ENCODE data around the gene MLF2. TPM values are rescaled to one million over a fixed set of nuclear protein-coding genes. Genes with fewer than 3 reads are reported as not detected.

Gene MLF2
- total and polyA plus RNA-seq, 10 of the 15 experiments (the other 5 are each of a cell fraction or from before 2014, with no cell fraction given), result 13.5 to 222 (median 130) TPM

DNA sequence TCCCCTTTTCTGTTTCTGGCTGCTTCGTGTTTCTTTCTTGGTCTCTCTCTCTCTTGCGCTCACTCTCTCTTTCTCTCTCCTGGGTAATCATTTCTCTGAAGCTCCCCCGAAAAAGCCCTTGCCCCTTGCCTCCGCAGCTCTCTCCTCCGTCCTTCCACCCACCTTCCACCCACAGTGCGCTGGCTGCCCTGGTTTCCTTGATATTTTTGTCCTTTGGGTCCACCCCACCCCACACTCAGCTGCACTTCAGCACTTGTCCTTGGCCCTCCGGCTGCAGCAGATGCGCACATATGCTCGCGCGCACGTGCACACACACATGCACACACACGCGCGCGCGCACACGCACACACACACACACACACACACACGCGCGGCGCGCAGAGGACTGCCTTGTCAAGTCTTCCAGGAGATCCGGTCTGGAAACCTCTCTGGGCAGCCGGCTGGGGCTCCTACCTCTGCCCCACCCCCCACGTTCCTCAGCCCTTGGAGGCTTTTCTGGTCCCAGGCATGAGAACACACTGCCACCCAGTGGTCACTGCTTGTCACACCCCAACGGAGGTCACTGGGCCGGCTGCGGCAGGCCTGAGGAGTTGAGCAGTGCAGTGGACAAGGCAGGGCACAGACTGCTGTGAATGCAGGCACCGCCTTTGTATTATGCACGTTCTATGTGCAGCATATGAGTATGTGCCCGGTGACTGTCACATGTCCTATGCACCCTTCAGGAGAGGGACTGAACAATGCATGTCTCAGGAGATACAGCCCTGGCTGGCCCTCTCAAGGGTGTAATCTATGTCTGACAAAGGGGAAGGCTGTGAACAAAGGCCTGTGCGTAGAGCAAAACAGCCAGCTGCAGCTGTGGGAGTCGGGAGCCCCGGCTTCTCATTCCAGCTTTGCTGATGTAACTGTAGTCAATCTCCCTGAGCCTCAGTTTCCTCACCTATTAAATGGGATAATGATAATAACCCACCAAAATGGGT lies 25.9 kb upstream of the MLF2 start (continued):
- TF ChIP-seq, protein P1, sequence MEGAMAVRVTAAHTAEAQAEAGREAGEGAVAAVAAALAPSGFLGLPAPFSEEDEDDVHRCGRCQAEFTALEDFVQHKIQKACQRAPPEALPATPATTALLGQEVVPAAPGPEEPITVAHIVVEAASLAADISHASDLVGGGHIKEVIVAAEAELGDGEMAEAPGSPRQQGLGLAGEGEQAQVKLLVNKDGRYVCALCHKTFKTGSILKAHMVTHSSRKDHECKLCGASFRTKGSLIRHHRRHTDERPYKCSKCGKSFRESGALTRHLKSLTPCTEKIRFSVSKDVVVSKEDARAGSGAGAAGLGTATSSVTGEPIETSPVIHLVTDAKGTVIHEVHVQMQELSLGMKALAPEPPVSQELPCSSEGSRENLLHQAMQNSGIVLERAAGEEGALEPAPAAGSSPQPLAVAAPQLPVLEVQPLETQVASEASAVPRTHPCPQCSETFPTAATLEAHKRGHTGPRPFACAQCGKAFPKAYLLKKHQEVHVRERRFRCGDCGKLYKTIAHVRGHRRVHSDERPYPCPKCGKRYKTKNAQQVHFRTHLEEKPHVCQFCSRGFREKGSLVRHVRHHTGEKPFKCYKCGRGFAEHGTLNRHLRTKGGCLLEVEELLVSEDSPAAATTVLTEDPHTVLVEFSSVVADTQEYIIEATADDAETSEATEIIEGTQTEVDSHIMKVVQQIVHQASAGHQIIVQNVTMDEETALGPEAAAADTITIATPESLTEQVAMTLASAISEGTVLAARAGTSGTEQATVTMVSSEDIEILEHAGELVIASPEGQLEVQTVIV (IDR thresholded peaks at IDR 0.05; ENCODE audit: borderline replicate concordance, partially characterized antibody), result no peak
- TF ChIP-seq CBFB (IDR thresholded peaks at IDR 0.05; ENCODE audit: low read depth), result no peak
- TF ChIP-seq ZNF384 (IDR thresholded peaks at IDR 0.05; ENCODE audit: borderline replicate concordance, low read depth, low read length), result no peak
- no peak for TF ChIP-seq SPI1 (IDR thresholded peaks at IDR 0.05; ENCODE audit: borderline replicate concordance, insufficient read depth, low read depth, low read length)
- no peak for TF ChIP-seq SIX5 (IDR thresholded peaks at IDR 0.05; ENCODE audit: low read depth, low read length, severe bottlenecking)
- TF ChIP-seq, protein P2, sequence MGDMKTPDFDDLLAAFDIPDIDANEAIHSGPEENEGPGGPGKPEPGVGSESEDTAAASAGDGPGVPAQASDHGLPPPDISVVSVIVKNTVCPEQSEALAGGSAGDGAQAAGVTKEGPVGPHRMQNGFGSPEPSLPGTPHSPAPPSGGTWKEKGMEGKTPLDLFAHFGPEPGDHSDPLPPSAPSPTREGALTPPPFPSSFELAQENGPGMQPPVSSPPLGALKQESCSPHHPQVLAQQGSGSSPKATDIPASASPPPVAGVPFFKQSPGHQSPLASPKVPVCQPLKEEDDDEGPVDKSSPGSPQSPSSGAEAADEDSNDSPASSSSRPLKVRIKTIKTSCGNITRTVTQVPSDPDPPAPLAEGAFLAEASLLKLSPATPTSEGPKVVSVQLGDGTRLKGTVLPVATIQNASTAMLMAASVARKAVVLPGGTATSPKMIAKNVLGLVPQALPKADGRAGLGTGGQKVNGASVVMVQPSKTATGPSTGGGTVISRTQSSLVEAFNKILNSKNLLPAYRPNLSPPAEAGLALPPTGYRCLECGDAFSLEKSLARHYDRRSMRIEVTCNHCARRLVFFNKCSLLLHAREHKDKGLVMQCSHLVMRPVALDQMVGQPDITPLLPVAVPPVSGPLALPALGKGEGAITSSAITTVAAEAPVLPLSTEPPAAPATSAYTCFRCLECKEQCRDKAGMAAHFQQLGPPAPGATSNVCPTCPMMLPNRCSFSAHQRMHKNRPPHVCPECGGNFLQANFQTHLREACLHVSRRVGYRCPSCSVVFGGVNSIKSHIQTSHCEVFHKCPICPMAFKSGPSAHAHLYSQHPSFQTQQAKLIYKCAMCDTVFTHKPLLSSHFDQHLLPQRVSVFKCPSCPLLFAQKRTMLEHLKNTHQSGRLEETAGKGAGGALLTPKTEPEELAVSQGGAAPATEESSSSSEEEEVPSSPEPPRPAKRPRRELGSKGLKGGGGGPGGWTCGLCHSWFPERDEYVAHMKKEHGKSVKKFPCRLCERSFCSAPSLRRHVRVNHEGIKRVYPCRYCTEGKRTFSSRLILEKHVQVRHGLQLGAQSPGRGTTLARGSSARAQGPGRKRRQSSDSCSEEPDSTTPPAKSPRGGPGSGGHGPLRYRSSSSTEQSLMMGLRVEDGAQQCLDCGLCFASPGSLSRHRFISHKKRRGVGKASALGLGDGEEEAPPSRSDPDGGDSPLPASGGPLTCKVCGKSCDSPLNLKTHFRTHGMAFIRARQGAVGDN (IDR thresholded peaks at IDR 0.05), result no peak

Data from GM12878 (cell line).